Measurements from ENCODE around the gene OR8B2.

DNA sequence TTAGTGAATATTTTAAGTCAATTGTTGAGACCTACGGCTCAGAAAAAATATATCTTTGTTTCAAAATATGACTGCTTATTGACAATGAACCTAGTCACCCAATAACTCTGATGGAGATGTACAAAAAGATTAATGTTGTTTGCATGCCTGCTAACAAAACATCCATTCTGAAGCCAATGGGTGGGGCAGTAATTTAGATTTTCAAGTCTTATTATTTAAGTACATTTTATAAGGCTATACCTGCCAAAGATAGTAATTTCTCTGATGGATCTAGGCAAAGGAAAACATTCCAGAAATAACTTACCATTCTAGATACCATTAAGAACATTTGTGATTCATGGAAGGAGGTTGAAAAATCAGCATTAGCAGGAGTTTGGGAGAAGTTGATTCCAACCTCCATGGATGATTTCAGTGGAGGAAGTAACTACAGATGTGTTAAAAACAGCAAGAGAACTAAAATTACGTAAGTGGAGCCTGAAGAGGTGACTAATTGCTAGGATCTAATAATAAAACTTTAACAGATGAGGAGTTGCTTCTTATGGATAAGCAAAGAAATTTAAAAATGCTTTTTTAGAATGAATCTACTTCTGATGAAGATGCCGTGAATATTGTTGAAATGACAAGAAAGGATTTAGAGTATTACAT, 37.9 kb downstream of the OR8B2 start:
- TF ChIP-seq, protein P1, sequence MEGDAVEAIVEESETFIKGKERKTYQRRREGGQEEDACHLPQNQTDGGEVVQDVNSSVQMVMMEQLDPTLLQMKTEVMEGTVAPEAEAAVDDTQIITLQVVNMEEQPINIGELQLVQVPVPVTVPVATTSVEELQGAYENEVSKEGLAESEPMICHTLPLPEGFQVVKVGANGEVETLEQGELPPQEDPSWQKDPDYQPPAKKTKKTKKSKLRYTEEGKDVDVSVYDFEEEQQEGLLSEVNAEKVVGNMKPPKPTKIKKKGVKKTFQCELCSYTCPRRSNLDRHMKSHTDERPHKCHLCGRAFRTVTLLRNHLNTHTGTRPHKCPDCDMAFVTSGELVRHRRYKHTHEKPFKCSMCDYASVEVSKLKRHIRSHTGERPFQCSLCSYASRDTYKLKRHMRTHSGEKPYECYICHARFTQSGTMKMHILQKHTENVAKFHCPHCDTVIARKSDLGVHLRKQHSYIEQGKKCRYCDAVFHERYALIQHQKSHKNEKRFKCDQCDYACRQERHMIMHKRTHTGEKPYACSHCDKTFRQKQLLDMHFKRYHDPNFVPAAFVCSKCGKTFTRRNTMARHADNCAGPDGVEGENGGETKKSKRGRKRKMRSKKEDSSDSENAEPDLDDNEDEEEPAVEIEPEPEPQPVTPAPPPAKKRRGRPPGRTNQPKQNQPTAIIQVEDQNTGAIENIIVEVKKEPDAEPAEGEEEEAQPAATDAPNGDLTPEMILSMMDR (IDR thresholded peaks at IDR 0.05): no peak
- no peak for TF ChIP-seq EZH2 (IDR thresholded peaks at IDR 0.05; ENCODE audit: borderline replicate concordance, insufficient read depth, low read depth, low read length, poor library complexity, severe bottlenecking)

Data from B cell (primary cell).